IPS-15b (cell line): ENCODE results near the gene TRAF3.
"Not testable (repeated sequence)": the region's sequence is repeated elsewhere in the genome, so short reads cannot be mapped to it uniquely, and the experiment has no call there.

Experiments used
- H3K27me3 ChIP-seq: one replicate; pipeline ENCODE4 v1.6.1; 2013; ENCODE audit warnings: low read length; ENCODE audit not compliant: control insufficient read depth, insufficient read depth
- H3K36me3 ChIP-seq: one replicate; pipeline ENCODE4 v1.6.1; 2013; ENCODE audit warnings: low read length; ENCODE audit not compliant: control insufficient read depth, insufficient read depth
- H3K4me1 ChIP-seq: one replicate; pipeline ENCODE4 v1.6.1; 2013; ENCODE audit warnings: mild to moderate bottlenecking, low read length; ENCODE audit not compliant: control insufficient read depth, insufficient read depth
- H3K4me3 ChIP-seq: one replicate; pipeline ENCODE4 v1.5.1; 2013; ENCODE audit warnings: low read depth, low read length
- H3K9ac ChIP-seq: one replicate; pipeline ENCODE4 v1.6.1; 2013; ENCODE audit warnings: low read depth, mild to moderate bottlenecking, low read length
- H3K9me3 ChIP-seq: one replicate; pipeline ENCODE4 v1.6.1; 2013; ENCODE audit warnings: mild to moderate bottlenecking, low read length; ENCODE audit not compliant: control insufficient read depth, insufficient read depth

TRAF3 gene

DNA sequence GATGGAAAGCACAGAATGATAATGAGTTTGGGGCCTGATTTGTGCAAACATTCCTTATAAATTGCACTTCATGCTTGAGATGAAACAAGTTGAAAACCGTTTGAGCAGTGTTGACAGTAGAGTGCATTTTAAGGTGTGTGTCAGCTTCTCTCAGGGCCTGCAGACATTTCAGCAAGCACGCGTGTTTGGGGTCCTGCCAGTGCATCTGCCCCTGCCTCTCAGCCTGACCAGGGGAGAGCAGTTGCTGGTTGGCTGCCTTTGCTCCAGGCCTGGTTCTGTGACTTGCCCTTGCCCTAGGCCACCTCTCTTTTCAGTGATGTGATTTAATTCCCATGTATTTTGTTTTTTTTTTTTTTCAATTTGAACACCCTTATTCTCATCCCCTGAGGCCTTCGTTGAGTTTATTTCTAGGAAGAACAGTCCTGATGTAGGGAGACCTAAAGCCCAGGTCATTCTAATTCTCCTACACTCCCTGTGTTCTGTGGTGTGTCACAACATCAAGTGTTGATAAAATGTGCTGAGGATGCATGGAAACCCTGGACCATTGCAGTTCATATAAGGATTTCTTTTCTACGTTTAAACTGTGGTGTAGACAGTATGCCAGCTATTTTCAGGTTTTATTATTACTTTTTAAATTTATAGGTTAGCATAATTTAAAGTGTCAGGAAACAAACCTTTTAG, 105.1 kb downstream of the TRAF3 start:
- H3K27me3 ChIP-seq, result no peaks in the 10 kb centered on the region
- H3K4me3 ChIP-seq, result no peak overlapping the region
- H3K4me1 ChIP-seq, result no peaks in the 10 kb centered on the region
- H3K9me3 ChIP-seq, result no peaks in the 10 kb centered on the region
- H3K9ac ChIP-seq, result no peak overlapping the region
- H3K36me3 ChIP-seq, result no peaks in the 10 kb centered on the region

DNA sequence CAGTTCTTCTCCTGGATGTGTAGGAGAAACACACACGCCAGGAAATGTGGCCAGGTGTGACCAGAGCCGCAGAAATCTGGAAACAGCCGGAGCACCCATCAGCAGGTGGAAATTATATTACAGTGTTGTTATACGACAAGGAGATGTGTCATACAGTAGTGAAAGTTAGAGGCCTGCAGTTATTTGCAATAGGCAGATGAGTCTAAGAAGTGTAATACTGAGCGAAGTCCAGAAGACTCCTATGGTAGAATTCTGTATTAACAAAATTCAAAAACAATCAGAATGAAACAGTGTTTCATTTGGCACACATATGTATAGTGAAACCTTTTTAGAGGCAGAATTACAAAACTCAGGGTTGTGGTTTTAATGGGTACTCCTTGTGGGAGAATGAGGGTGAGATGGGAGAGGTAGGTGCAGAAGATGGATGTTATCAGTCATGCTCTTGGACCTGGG, 105.9 kb downstream of the TRAF3 start:
- H3K36me3 ChIP-seq, result no peaks in the 10 kb centered on the region
- no peaks in the 10 kb centered on the region for H3K9me3 ChIP-seq
- H3K4me3 ChIP-seq, result no peak overlapping the region
- no peaks in the 10 kb centered on the region for H3K27me3 ChIP-seq
- no peak overlapping the region for H3K9ac ChIP-seq
- H3K4me1 ChIP-seq, result no peaks in the 10 kb centered on the region

DNA sequence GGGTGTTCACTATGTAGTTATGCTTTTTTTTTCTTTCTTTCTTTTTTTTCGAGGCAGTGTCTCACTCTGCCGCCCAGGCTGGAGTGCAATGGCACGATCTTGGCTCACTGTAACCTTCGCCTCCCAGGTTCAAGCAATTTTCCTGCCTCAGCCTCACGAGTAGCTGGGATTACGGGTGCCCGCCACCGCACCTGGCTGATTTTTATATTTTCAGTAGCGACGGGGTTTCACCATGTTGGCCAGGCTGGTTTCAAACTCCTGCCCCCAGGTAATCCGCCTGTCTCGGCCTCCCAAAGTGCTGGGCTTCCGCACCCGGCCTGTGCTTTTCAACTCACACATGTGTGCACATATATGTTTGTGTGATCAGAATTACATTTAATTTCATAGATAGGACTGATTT, 106.3 kb downstream of the TRAF3 start:
- H3K36me3 ChIP-seq, result no peaks in the 10 kb centered on the region
- no peaks in the 10 kb centered on the region for H3K9me3 ChIP-seq
- no peak overlapping the region for H3K9ac ChIP-seq
- H3K4me1 ChIP-seq, result no peaks in the 10 kb centered on the region
- H3K27me3 ChIP-seq, result no peaks in the 10 kb centered on the region
- H3K4me3 ChIP-seq, result no peak overlapping the region

DNA sequence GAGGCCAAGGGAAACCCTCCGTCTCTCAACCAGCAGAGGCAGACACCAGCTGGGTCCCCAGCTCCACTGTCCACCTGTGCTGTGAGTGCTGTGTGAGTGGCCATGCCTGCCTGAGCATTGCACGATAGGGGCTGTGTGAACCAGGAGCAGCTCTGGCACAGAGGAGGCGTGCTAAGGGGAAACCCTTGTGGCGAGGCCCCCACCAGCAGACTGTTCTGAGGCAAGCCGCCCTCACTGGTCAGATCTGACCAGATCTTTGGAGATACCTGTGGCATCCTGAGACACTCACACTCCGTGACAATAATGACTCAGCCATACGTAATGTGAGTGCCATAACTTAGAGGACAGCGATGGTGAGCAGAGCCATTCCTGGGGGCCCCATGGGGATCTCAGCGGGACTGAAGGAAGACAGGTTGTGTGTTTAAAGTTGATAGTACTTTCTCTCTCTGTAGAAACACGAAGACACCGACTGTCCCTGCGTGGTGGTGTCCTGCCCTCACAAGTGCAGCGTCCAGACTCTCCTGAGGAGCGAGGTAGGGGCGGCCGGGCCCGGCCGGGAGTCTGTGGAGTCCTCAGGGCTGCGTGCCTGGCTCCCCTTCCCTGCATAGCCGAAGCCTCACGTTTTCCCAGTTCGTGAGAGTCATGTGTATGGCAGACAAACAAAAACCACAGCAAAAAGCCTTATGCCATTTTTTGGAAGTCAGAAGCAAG, 108.6 kb downstream of the TRAF3 start:
- no peak overlapping the region for H3K4me3 ChIP-seq
- H3K9me3 ChIP-seq, result no peaks in the 10 kb centered on the region
- no peaks in the 10 kb centered on the region for H3K4me1 ChIP-seq
- no peaks in the 10 kb centered on the region for H3K27me3 ChIP-seq
- no peaks in the 10 kb centered on the region for H3K36me3 ChIP-seq
- H3K9ac ChIP-seq, result no peak overlapping the region

DNA sequence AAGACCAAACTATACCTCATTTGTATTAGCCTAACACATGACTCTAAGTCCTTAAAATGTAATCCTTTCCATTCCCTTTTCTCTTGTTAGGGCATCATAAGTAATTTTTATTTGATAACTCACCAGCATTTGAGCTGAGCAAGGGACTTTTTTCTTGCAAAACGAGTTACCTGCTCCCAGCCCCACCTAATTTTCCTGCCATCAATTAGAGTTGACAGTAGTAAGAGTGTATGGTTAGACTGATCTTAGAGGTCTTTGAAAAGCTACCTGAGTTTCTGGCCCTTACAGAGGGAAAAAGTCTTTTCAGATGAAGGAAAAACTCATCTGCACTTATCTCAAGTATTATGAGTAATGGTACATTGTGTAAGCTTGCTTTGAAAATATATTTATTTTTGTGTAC, 111.5 kb downstream of the TRAF3 start:
- no peak overlapping the region for H3K9ac ChIP-seq
- H3K9me3 ChIP-seq, result no peaks in the 10 kb centered on the region
- H3K36me3 ChIP-seq, result no peaks in the 10 kb centered on the region
- H3K4me1 ChIP-seq, result no peaks in the 10 kb centered on the region
- H3K27me3 ChIP-seq, result no peaks in the 10 kb centered on the region
- no peak overlapping the region for H3K4me3 ChIP-seq

DNA sequence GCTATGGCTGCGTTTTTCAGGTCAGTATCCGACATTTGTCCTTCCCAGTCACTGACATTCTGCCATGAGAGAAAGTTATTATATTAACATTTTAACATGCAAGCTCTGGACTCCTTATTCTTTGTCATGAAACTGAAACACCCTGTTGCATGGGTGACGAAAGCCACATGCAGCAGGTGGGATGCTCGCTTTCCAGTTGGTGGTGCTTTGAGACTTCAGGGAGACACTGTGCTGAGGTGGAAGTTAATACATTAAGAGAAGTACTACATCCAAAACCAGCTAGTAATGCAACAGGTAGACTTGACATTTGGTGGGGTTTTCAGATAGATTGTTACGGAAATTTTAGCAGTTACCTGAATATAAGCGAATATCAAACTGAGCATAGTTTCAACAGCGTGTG, 112.4 kb downstream of the TRAF3 start:
- H3K4me1 ChIP-seq, result no peaks in the 10 kb centered on the region
- no peak overlapping the region for H3K4me3 ChIP-seq
- H3K9me3 ChIP-seq, result no peaks in the 10 kb centered on the region
- H3K36me3 ChIP-seq, result no peaks in the 10 kb centered on the region
- H3K9ac ChIP-seq, result no peak overlapping the region
- no peaks in the 10 kb centered on the region for H3K27me3 ChIP-seq

DNA sequence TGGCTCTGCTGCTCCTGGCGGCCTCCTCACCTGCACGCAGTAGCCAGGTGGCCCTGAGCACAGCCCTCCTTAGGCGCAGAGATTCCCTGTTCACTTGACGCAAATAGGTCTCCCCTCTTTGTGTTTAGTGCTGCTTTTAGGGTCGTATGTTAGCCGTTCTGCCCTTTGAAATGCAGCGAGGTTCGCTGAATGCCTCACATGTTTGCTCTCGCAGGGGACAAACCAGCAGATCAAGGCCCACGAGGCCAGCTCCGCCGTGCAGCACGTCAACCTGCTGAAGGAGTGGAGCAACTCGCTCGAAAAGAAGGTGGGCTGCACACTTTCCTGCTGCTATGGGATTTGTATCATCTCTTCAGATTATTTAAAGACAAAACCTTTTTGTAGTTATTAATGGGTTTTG, 113.9 kb downstream of the TRAF3 start:
- Histone ChIP-seq H3K4me3 (no peak overlapping the region), H3K36me3 (no peaks in the 10 kb centered on the region), H3K9ac (no peak overlapping the region), H3K9me3 (no peaks in the 10 kb centered on the region), H3K4me1 (no peaks in the 10 kb centered on the region), H3K27me3 (no peaks in the 10 kb centered on the region)

DNA sequence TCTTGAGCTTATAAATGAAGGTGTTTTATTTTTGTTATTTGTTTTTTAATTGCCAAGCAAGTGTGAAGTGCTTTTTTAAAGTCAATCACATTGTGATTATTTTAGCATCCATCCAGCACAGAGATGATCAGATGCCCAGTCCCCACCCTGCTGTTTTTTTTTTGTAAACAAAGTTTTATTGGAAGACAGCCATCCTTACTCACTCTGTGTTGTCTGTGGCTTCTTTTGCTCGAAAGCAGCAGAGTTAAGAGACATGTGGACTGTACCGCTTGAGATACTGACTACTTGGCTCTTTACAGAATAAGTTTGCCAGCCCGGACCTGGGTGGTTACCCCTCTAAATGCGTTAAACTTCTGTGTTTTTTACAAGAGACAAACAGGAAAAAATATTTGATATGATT, 114.3 kb downstream of the TRAF3 start:
- H3K9me3 ChIP-seq, result no peaks in the 10 kb centered on the region
- no peaks in the 10 kb centered on the region for H3K4me1 ChIP-seq
- H3K9ac ChIP-seq, result no peak overlapping the region
- no peak overlapping the region for H3K4me3 ChIP-seq
- H3K36me3 ChIP-seq, result no peaks in the 10 kb centered on the region
- no peaks in the 10 kb centered on the region for H3K27me3 ChIP-seq

DNA sequence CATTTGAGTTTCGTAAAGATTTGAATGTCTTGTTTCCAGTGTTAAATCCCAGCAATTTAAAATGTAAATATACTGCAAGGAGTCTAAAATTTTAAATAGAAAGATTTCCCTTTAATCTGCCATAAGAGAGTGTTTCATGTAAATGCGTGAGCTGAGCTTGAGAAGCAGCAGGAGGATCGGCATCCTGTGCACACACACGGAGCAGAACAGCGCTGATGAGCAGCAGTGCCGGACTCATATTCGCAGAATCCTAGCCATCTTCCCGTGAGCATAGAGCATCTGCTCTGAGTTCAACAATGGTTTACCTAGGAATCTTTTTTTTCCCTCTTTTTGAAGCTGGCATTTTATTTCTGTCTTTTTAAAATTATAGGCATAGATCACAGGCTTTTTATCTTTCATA, 115.4 kb downstream of the TRAF3 start:
- H3K4me1 ChIP-seq, result no peaks in the 10 kb centered on the region
- H3K9me3 ChIP-seq, result no peaks in the 10 kb centered on the region
- H3K9ac ChIP-seq, result no peak overlapping the region
- H3K36me3 ChIP-seq, result no peaks in the 10 kb centered on the region
- no peaks in the 10 kb centered on the region for H3K27me3 ChIP-seq
- no peak overlapping the region for H3K4me3 ChIP-seq

DNA sequence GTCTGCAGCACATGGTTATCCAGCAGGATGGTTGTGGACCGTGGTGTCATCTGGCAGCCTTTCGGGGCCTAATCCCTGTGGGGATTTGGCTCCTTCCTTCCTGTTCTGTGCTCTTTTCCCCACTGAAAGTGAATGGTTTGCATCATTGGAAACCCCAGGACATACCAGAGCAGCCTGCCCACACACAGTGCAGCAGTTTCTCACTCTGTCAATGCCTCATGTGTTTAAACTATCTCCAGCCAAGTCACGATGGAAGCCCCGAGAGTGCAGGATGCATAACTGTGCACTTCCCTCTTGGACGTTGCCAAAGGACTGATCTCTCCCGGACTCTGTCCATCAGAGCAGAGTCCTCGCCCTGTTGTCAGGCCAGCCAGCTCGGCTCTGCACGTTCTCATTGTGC, 116.2 kb downstream of the TRAF3 start:
- Histone ChIP-seq H3K27me3 (no peaks in the 10 kb centered on the region), H3K4me3 (no peak overlapping the region), H3K36me3 (no peaks in the 10 kb centered on the region), H3K4me1 (no peaks in the 10 kb centered on the region), H3K9me3 (no peaks in the 10 kb centered on the region), H3K9ac (no peak overlapping the region)

DNA sequence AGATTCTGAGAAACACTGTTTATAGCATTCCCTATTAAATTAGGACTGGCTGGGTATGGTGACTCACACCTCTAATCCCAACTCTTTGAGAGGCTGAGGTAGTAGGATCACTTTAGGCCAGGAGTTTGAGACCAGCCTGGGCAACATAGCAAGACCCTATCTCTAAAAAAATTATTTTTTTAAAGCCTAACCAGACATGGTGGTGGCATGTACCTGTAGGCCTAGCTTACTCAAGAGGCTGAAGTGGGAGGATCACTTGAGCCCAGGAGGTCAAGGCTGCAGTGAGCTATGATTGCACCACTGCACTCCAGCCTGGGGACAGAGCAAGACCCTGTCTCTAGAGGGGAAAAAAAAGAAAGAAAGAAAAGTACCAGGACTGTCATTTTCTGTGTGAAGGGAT, 119.5 kb downstream of the TRAF3 start:
- not testable (repeated sequence) for H3K9me3 ChIP-seq, H3K4me1 ChIP-seq, H3K4me3 ChIP-seq, H3K27me3 ChIP-seq, H3K9ac ChIP-seq, H3K36me3 ChIP-seq

DNA sequence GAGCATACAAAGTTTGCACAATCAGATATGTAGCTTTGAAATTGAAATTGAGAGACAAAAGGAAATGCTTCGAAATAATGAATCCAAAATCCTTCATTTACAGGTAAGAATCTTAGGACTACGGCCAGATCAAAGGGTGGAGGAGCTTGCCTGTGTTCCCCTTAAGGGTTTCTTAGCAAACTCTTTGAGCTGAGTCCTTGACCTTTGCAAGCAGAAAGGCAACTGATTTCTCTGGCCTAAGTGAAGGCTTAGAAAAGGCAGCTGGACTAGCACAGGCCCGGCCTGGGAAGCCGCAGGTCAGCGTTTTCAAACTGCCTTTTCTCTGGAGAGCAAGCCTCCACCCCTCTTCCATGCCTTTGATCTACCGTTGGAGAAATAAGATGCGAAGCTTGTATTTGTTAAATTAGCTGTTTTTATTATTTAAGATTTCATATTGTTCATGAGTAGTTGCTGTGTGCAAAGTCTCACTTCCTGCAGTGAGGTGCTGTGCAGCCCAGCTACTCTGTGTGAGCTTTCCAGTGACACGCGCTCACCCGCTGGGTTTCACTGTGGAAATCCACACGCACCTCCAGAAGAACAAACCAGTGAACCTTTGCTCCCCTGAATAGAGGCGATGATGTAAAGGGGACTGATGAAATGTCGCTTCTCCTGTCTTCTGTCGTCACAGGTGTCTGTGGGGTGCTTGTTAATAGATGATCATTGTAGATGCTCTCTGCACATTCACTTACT, 120.2 kb downstream of the TRAF3 start:
- Histone ChIP-seq H3K4me1 (no peaks in the 10 kb centered on the region), H3K27me3 (no peaks in the 10 kb centered on the region), H3K9me3 (no peaks in the 10 kb centered on the region), H3K4me3 (no peak overlapping the region), H3K36me3 (no peaks in the 10 kb centered on the region), H3K9ac (no peak overlapping the region)
